Gastrocnemius medialis (tissue), 4 donors: Measurements from ENCODE around the gene OR2T10.
"Not testable (repeated sequence)": the region's sequence is repeated elsewhere in the genome, so short reads cannot be mapped to it uniquely, and the experiment has no call there.

Source experiments
- CTCF ChIP-seq, 5 experiments: fragments of 450-650 bp in 3 of 5; fragments of 200-600 bp in 2 of 5; sonication (generic) in 2 of 5; IDR thresholded peaks in 4 of 5; conservative IDR thresholded peaks in 1 of 5; 1 replicate in 4 of 5; 2 replicates in 1 of 5; pipeline ENCODE4 v1.5.1; 2016 to 2019; ENCODE audit warnings: antibody characterized with exemption in 5 of 5, mild to moderate bottlenecking in 3 of 5, moderate library complexity in 3 of 5
- POLR2A ChIP-seq, 2 donors: fragments of 450-650 bp; IDR thresholded peaks; one replicate each; pipeline ENCODE4 v1.6.1; 2017; ENCODE audit warnings: antibody characterized with exemption in 2 of 2, mild to moderate bottlenecking in 2 of 2, moderate library complexity in 2 of 2

GRCh38 chr1:248572049-248572448 lies 25.5 kb downstream of the OR2T10 start:
- not testable (repeated sequence) for TF ChIP-seq CTCF (IDR thresholded peaks at IDR 0.05 in 4 of 5, conservative IDR thresholded peaks at IDR 0.05 in 1 of 5); POLR2A (IDR thresholded peaks at IDR 0.05)
